Caco-2 (cell line): ENCODE measurements around the gene ZNF324. TPM values are rescaled to one million over a fixed set of nuclear protein-coding genes. Genes with fewer than 3 reads are reported as not detected.

Experiments used
- BruUV-seq: library from RNA; stranded (reverse); fragments of 400-500 nt; replicated peaks from 2 replicates; lab custom pipeline; 2021; lab: Mats Ljungman, UMichigan
- CTCF ChIA-PET: fragments of 300-600 bp; sonication (Branson Sonifier 250); formaldehyde crosslinking; loops from one replicate; lab custom pipeline; 2022; ENCODE audit warnings: antibody characterized with exemption; lab: Charles Lee
- POLR2A ChIA-PET: fragments of 300-600 bp; sonication (Branson Sonifier 250); formaldehyde crosslinking; loops from one replicate; lab custom pipeline; 2022; ENCODE audit warnings: antibody characterized with exemption; lab: Charles Lee
- DNase-seq, 2 experiments: peaks; one replicate each; pipeline versions ENCODE4 v3.0.0 to v3.0.0-alpha.2; 2020 to 2022
- H3K27me3 ChIP-seq: replicated peaks from 2 replicates; pipeline ENCODE4 v1.6.0; 2011; ENCODE audit warnings: low read length; ENCODE audit not compliant: control insufficient read depth, insufficient read depth
- H3K36me3 ChIP-seq: 2 replicates; pipeline ENCODE4 v1.5.1; 2011; ENCODE audit warnings: low read length; ENCODE audit not compliant: control insufficient read depth, insufficient read depth
- H3K4me1 ChIP-seq: fragments of 250-450 bp; sonication (Bioruptor Pico); 2 replicates; pipeline ENCODE4 v1.5.1; 2020; ENCODE audit warnings: mild to moderate bottlenecking
- H3K4me3 ChIP-seq: 2 replicates; pipeline ENCODE4 v1.5.1; 2011; ENCODE audit warnings: low read depth, mild to moderate bottlenecking, control low read depth, low read length
- H3K9me3 ChIP-seq: fragments of 250-450 bp; sonication (Bioruptor Pico); 2 replicates; pipeline ENCODE4 v1.5.1; 2020; ENCODE audit warnings: mild to moderate bottlenecking, moderate library complexity
- H3K27ac Mint-ChIP-seq: one replicate; pipeline ENCODE4 v1.8.0; 2022; ENCODE audit warnings: mixed read lengths; ENCODE audit not compliant: unreplicated experiment
- H3K27me3 Mint-ChIP-seq: one replicate; pipeline ENCODE4 v1.8.0; 2022; ENCODE audit warnings: mixed read lengths; ENCODE audit not compliant: insufficient read depth, unreplicated experiment
- H3K36me3 Mint-ChIP-seq: one replicate; pipeline ENCODE4 v1.8.0; 2022; ENCODE audit warnings: mild to moderate bottlenecking, mixed read lengths; ENCODE audit not compliant: insufficient read depth, unreplicated experiment
- H3K4me1 Mint-ChIP-seq: one replicate; pipeline ENCODE4 v1.8.0; 2022; ENCODE audit warnings: low read depth, mixed read lengths; ENCODE audit not compliant: unreplicated experiment
- H3K4me3 Mint-ChIP-seq: one replicate; pipeline ENCODE4 v1.8.0; 2022; ENCODE audit warnings: mild to moderate bottlenecking, moderate library complexity, mixed read lengths; ENCODE audit not compliant: unreplicated experiment
- H3K9me3 Mint-ChIP-seq: one replicate; pipeline ENCODE4 v1.8.0; 2022; ENCODE audit warnings: mixed read lengths; ENCODE audit not compliant: unreplicated experiment
- intact Hi-C: fragments of 100-400 bp; cut with micrococcal nuclease; formaldehyde crosslinking; loops from one replicate; pipeline ENCODE4 v1.10.0; 2022; ENCODE audit not compliant: unreplicated experiment
- total RNA-seq: library from RNA; stranded (reverse); gene quantifications from 2 replicates; pipeline ENCODE4 v1.2.3, GENCODE V29; 2022
- TF ChIP-seq, protein P1 (sequence below), 2 experiments: fragments of 200-600 bp in 1 of 2; IDR thresholded peaks; 1 replicate in 1 of 2; 2 replicates in 1 of 2; pipeline versions ENCODE4 v1.5.1 to v1.8.0; 2011 to 2022; ENCODE audit warnings: antibody characterized with exemption in 1 of 2, control low read depth in 1 of 2, inconsistent platforms in 1 of 2, low read depth in 1 of 2, low read length in 1 of 2, mild to moderate bottlenecking in 1 of 2, moderate library complexity in 1 of 2; ENCODE audit not compliant: insufficient read depth in 1 of 2, severe bottlenecking in 1 of 2, unreplicated experiment in 1 of 2

ZNF324 gene
- total RNA-seq, 1 experiment from 2014 or later, result 10.6 TPM

DNA sequence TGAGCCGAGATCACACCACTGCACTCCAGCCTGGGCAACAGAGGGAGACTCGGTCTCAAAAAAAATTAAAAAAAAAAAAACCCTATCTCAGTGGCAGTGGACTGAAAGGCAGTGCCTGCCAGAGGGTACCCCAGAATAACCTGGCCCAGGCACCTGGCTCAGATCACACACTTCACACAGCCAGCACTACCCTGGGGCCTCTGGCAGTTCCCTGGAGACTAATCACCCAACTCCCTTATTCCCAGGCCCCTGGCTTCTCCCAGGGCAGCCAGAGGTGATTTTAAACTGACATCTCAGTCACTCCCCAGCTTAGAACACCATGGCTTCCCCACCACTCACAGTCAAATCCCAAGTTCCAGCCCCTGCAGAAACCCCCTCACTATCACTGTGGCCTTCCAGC is 48.4 kb downstream of the ZNF324 start:
- CTCF ChIA-PET, result interaction anchor here (0.7 kb wide), 1 partner anchor 30 kb away, joined by 7 read pairs; no protein-coding TSS in a partner anchor
- POLR2A ChIA-PET, result no interaction called here
- peaks cover 22% of the 10 kb centered on the region for H3K4me1 Mint-ChIP-seq
- Histone ChIP-seq H3K9me3 (no peaks in the 10 kb centered on the region), H3K27me3 (no peaks in the 10 kb centered on the region), H3K4me3 (no peak overlapping the region), H3K4me1 (peaks cover 9% of the 10 kb centered on the region), H3K36me3 (peaks cover 3% of the 10 kb centered on the region; the same call in 1 of the 2 replicates)
- DNase-seq, result no peak
- TF ChIP-seq, protein P1, sequence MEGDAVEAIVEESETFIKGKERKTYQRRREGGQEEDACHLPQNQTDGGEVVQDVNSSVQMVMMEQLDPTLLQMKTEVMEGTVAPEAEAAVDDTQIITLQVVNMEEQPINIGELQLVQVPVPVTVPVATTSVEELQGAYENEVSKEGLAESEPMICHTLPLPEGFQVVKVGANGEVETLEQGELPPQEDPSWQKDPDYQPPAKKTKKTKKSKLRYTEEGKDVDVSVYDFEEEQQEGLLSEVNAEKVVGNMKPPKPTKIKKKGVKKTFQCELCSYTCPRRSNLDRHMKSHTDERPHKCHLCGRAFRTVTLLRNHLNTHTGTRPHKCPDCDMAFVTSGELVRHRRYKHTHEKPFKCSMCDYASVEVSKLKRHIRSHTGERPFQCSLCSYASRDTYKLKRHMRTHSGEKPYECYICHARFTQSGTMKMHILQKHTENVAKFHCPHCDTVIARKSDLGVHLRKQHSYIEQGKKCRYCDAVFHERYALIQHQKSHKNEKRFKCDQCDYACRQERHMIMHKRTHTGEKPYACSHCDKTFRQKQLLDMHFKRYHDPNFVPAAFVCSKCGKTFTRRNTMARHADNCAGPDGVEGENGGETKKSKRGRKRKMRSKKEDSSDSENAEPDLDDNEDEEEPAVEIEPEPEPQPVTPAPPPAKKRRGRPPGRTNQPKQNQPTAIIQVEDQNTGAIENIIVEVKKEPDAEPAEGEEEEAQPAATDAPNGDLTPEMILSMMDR (IDR thresholded peaks at IDR 0.05; ENCODE audit: insufficient read depth in 1 of 2, low read depth in 1 of 2, low read length in 1 of 2, severe bottlenecking in 1 of 2, unreplicated experiment in 1 of 2), result no peak
- H3K27ac Mint-ChIP-seq, result no peak overlapping the region
- no peaks in the 10 kb centered on the region for H3K27me3 Mint-ChIP-seq
- intact Hi-C loops, result no loop called here
- peak overlapping the region; percentile 25 for H3K4me3 Mint-ChIP-seq
- BruUV-seq, result no TSS peak
- no peaks in the 10 kb centered on the region for H3K9me3 Mint-ChIP-seq
- H3K36me3 Mint-ChIP-seq, result peaks cover 58% of the 10 kb centered on the region

DNA sequence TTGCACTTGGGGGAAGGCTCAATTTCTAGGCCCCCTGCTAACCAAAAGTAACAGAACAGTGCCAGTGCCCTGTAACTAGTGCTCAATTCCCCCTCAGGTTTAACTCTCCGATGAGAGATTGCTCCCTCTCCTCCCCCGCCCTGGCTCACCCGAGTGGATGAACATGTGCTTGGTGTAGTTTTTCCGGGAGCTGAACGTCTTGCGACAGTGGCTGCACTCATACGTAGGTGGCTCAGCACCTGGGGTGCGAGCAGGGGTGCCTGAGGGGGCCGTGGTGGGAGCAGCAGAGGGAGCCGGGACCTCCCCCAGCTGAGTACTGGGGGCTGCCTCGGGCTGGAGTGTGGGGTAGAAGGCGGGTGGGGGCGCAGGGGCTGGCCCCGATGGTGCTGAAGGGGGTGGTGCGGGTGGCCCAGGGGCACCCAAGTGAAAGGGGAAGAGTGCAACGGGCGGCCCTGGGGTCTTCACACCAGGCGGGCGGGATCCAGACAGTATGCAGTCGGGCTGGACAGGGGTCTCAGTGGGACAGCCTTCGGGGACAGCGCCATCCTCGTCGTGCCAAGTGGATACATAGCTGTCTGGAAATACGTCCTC is 49.5 kb downstream of the ZNF324 start:
- Histone ChIP-seq H3K4me3 (no peak overlapping the region), H3K4me1 (peaks cover 13% of the 10 kb centered on the region), H3K27me3 (no peaks in the 10 kb centered on the region), H3K9me3 (no peaks in the 10 kb centered on the region), H3K36me3 (peaks cover 3% of the 10 kb centered on the region; the same call in 1 of the 2 replicates)
- no TSS peak for BruUV-seq
- Mint-ChIP-seq H3K4me3 (no peak overlapping the region), H3K27ac (no peak overlapping the region), H3K9me3 (no peaks in the 10 kb centered on the region), H3K4me1 (peaks cover 27% of the 10 kb centered on the region), H3K36me3 (peaks cover 57% of the 10 kb centered on the region), H3K27me3 (no peaks in the 10 kb centered on the region)
- intact Hi-C loops, result no loop called here
- CTCF ChIA-PET, result interaction anchor here (0.7 kb wide), 1 partner anchor 23 kb away, joined by 7 read pairs; no protein-coding TSS in a partner anchor
- POLR2A ChIA-PET, result no interaction called here
- TF ChIP-seq, protein P1 (IDR thresholded peaks at IDR 0.05; ENCODE audit: insufficient read depth in 1 of 2, low read depth in 1 of 2, low read length in 1 of 2, severe bottlenecking in 1 of 2, unreplicated experiment in 1 of 2), result no peak
- no peak for DNase-seq

DNA sequence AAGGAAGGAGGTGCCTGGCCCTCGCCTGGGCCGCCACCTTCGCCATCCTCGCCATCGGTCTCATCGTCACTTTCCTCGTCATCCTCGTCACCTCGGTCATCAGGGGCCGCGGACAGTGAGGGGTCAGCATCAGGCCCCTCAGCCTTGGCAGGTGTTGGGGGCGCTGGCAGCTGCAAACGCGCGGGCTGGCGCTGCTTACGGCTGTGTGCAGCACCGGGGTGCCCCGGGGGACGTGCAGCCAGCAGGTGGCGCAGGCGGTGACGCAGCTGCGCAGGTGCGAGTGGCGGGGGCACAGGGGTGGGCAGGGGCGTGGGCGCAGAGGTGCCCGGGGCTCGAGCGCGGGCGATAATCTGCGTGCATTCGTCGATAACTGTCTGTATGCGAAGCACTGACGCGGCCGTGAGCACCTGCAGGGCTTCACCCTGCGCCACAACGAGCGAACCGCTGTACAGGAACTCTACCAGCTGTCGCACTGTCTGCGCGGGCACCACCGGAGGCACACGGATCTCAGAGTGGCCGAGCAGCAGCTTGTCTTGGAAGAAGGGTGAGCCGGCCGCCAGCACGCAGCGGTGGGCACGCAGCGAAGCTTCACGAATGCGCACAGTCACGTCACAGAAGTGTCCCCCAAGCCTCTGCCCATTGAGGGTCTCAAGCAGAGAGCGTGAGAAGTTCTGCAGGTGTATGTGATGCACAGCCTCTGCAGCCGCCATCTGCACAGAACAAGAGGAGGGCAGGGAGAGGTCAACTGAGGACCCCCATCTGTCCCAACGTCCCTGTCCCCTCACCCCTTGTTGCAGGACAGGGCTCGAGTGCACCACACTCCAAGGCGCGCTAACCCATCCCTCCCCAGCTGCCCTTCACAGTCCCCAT is 50.3 kb downstream of the ZNF324 start:
- CTCF ChIA-PET, result no interaction called here
- BruUV-seq, result no TSS peak
- H3K36me3 ChIP-seq, result peaks cover 3% of the 10 kb centered on the region; the same call in 1 of the 2 replicates
- no peaks in the 10 kb centered on the region for H3K9me3 ChIP-seq
- Mint-ChIP-seq H3K27me3 (no peaks in the 10 kb centered on the region), H3K36me3 (peaks cover 52% of the 10 kb centered on the region), H3K27ac (no peak overlapping the region), H3K4me1 (peaks cover 23% of the 10 kb centered on the region), H3K4me3 (no peak overlapping the region), H3K9me3 (no peaks in the 10 kb centered on the region)
- peaks cover 13% of the 10 kb centered on the region for H3K4me1 ChIP-seq
- DNase-seq, result no peak
- H3K4me3 ChIP-seq, result no peak overlapping the region
- TF ChIP-seq, protein P1 (IDR thresholded peaks at IDR 0.05; ENCODE audit: insufficient read depth in 1 of 2, low read depth in 1 of 2, low read length in 1 of 2, severe bottlenecking in 1 of 2, unreplicated experiment in 1 of 2), result no peak
- POLR2A ChIA-PET, result no interaction called here
- intact Hi-C loops, result no loop called here
- no peaks in the 10 kb centered on the region for H3K27me3 ChIP-seq
